ENCODE data around the gene ANGEL1. TPM values are rescaled to one million over a fixed set of nuclear protein-coding genes. Genes with fewer than 3 reads are reported as not detected.

ANGEL1 gene
- total RNA-seq, 1 experiment from 2014 or later, result 9.2 TPM

DNA sequence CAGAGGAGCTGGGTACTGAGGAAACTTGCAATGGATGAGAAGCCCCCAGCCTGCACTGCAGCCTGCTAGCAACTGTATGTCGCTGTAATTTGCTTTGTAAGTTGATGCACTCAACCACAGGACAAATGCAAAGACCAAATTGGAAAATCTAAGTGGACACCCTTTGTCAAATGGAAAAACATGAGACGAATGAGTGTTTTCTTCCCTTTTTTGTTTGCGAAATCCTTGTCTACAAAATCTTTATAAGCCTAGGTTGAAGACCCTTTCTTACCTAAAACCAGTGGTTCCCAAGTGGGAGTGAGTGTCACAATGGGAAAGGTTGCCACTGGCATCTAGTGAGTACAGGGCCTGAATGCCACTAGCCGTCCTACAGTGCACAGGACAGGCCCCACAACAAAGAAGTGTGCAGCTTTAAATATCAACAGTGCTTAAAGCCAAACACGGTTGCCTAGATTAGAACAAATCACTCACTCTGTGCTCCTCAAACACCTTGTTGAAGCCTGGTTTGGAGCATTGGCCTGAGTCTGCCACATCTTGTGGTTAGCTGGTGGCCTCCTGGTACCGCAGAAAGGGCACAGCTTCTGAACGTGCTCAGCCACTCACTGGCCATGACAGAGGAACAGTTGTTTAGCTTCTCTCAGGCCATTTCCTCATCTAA lies 59.0 kb downstream of the ANGEL1 start:
- no TSS peak for BruUV-seq (replicated peaks)
- Histone ChIP-seq H3K79me2 (ENCODE audit: low read length) (no peaks in the 10 kb centered on the region), H4K20me1 (ENCODE audit: low read length) (no peaks in the 10 kb centered on the region), H3F3A (ENCODE audit: low read length, unreplicated experiment) (no peaks in the 10 kb centered on the region), H3K4me2 (ENCODE audit: low read length) (no peak overlapping the region), H3K4me3 (ENCODE audit: low read length) (no peak overlapping the region), H2AFZ (ENCODE audit: low read length) (no peak overlapping the region), H3K27me3 (ENCODE audit: low read length) (peaks cover 27% of the 10 kb centered on the region), H3K9me2 (replicated peaks; ENCODE audit: low read length) (no peaks in the 10 kb centered on the region), H3K9me3 (ENCODE audit: low read length) (no peaks in the 10 kb centered on the region), H3K4me1 (ENCODE audit: insufficient read depth, low read length) (no peaks in the 10 kb centered on the region), H3K9ac (ENCODE audit: low read length) (no peak overlapping the region), H3K27ac (ENCODE audit: low read length) (no peak overlapping the region), H3K36me3 (ENCODE audit: low read depth, low read length) (no peaks in the 10 kb centered on the region)
- TF ChIP-seq, protein P1, sequence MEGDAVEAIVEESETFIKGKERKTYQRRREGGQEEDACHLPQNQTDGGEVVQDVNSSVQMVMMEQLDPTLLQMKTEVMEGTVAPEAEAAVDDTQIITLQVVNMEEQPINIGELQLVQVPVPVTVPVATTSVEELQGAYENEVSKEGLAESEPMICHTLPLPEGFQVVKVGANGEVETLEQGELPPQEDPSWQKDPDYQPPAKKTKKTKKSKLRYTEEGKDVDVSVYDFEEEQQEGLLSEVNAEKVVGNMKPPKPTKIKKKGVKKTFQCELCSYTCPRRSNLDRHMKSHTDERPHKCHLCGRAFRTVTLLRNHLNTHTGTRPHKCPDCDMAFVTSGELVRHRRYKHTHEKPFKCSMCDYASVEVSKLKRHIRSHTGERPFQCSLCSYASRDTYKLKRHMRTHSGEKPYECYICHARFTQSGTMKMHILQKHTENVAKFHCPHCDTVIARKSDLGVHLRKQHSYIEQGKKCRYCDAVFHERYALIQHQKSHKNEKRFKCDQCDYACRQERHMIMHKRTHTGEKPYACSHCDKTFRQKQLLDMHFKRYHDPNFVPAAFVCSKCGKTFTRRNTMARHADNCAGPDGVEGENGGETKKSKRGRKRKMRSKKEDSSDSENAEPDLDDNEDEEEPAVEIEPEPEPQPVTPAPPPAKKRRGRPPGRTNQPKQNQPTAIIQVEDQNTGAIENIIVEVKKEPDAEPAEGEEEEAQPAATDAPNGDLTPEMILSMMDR (conservative IDR thresholded peaks at IDR 0.05; ENCODE audit: low read depth, low read length), result no peak
- TF ChIP-seq EZH2 (IDR thresholded peaks at IDR 0.05; ENCODE audit: low read length, unreplicated experiment) (no peak), EZH2phosphoT487 (IDR thresholded peaks at IDR 0.05; ENCODE audit: borderline replicate concordance, low read length) (no peak)
- ATAC-seq, result no peak
- POLR2A ChIA-PET (ENCODE audit: unreplicated experiment), result no interaction called here
- CTCF ChIA-PET, result no interaction called here
- intact Hi-C loops (cut with micrococcal nuclease), result loop anchor here (2.0 kb wide), 1 partner anchor 27 kb away; no protein-coding TSS in a partner anchor
- DNase-seq, result no peak

- no peaks in the 10 kb centered on the region for H3K9me3 ChIP-seq (ENCODE audit: low read length)
- H3K9ac ChIP-seq (ENCODE audit: low read length), result no peak overlapping the region
- no peaks in the 10 kb centered on the region for H3K9me2 ChIP-seq (replicated peaks; ENCODE audit: low read length)
- no peaks in the 10 kb centered on the region for H4K20me1 ChIP-seq (ENCODE audit: low read length)
- intact Hi-C loops (cut with micrococcal nuclease), result loop anchor here (2.0 kb wide), 1 partner anchor 28 kb away; no protein-coding TSS in a partner anchor
- no peaks in the 10 kb centered on the region for H3F3A ChIP-seq (ENCODE audit: low read length, unreplicated experiment)
- DNase-seq, result no peak
- CTCF ChIA-PET, result no interaction called here
- no peak overlapping the region for H3K4me2 ChIP-seq (ENCODE audit: low read length)
- H3K4me3 ChIP-seq (ENCODE audit: low read length), result no peak overlapping the region
- H3K4me1 ChIP-seq (ENCODE audit: insufficient read depth, low read length), result no peaks in the 10 kb centered on the region
- H3K27ac ChIP-seq (ENCODE audit: low read length), result no peak overlapping the region
- peaks cover 27% of the 10 kb centered on the region for H3K27me3 ChIP-seq (ENCODE audit: low read length)
- POLR2A ChIA-PET (ENCODE audit: unreplicated experiment), result no interaction called here
- TF ChIP-seq EZH2phosphoT487 (IDR thresholded peaks at IDR 0.05; ENCODE audit: borderline replicate concordance, low read length) (no peak), EZH2 (IDR thresholded peaks at IDR 0.05; ENCODE audit: low read length, unreplicated experiment) (no peak)
- TF ChIP-seq, protein P1 (conservative IDR thresholded peaks at IDR 0.05; ENCODE audit: low read depth, low read length), result no peak
- H2AFZ ChIP-seq (ENCODE audit: low read length), result no peak overlapping the region
- no TSS peak for BruUV-seq (replicated peaks)
- no peaks in the 10 kb centered on the region for H3K79me2 ChIP-seq (ENCODE audit: low read length)
- H3K36me3 ChIP-seq (ENCODE audit: low read depth, low read length), result no peaks in the 10 kb centered on the region
- ATAC-seq, result no peak
These were observed 59.9 kb downstream of the ANGEL1 start for GRCh38 chr14:76752744-76753143.

DNA sequence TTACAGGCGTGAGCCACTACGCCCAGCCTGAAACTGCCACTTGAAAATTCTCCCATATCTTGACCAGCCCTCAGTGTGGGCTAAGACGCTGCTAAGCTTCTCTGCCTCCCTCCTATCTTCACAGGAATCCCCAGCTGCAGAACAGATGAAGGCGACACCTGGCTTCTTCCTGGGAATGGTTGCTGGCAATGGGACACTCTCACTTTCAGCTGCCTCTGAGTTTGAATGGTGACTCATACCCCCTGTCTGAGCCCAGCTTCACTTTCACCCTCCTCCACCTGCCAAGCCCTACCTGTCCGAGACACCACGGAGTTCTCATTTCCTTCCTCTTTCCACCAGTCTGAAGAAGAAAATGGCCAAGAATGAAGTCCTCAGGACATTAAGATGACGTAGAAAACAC lies 69.7 kb downstream of the ANGEL1 start:
- Histone ChIP-seq H3K36me3 (ENCODE audit: low read depth, low read length) (no peaks in the 10 kb centered on the region), H3K9me2 (replicated peaks; ENCODE audit: low read length) (no peaks in the 10 kb centered on the region), H3K27ac (ENCODE audit: low read length) (no peak overlapping the region), H2AFZ (ENCODE audit: low read length) (no peak overlapping the region), H3K9ac (ENCODE audit: low read length) (no peak overlapping the region), H3K27me3 (ENCODE audit: low read length) (no peaks in the 10 kb centered on the region; the same call in 1 of the 2 replicates), H3K4me1 (ENCODE audit: insufficient read depth, low read length) (no peaks in the 10 kb centered on the region), H3K4me2 (ENCODE audit: low read length) (0 out of 2 replicates have a peak overlapping the region, but pooled peaks have one; percentile 13), H4K20me1 (ENCODE audit: low read length) (no peaks in the 10 kb centered on the region), H3K9me3 (ENCODE audit: low read length) (peaks cover 14% of the 10 kb centered on the region; the same call in 1 of the 2 replicates), H3K4me3 (ENCODE audit: low read length) (no peak overlapping the region), H3K79me2 (ENCODE audit: low read length) (no peaks in the 10 kb centered on the region), H3F3A (ENCODE audit: low read length, unreplicated experiment) (no peaks in the 10 kb centered on the region)
- DNase-seq, result peak; percentile 45
- POLR2A ChIA-PET (ENCODE audit: unreplicated experiment), result no interaction called here
- intact Hi-C loops (cut with micrococcal nuclease), result no loop called here
- no peak for TF ChIP-seq EZH2phosphoT487 (IDR thresholded peaks at IDR 0.05; ENCODE audit: borderline replicate concordance, low read length)
- TF ChIP-seq, protein P1 (conservative IDR thresholded peaks at IDR 0.05; ENCODE audit: low read depth, low read length), result no peak
- TF ChIP-seq EZH2 (IDR thresholded peaks at IDR 0.05; ENCODE audit: low read length, unreplicated experiment), result no peak
- ATAC-seq, result peak; percentile 76
- CTCF ChIA-PET, result no interaction called here
- BruUV-seq (replicated peaks), result no TSS peak
